Lung microvascular endothelial cell (primary cell): ENCODE measurements around the gene MBD6. TPM values are rescaled to one million over a fixed set of nuclear protein-coding genes. Genes with fewer than 3 reads are reported as not detected.
"Not testable (repeated sequence)": the region's sequence is repeated elsewhere in the genome, so short reads cannot be mapped to it uniquely, and the experiment has no call there.

Experiments
- DNase-seq, 2 donors: peaks; one replicate each; pipeline versions ENCODE4 v3.0.0 to v3.0.0-alpha.2; 2010; ENCODE audit warnings: low read depth in 2 of 2
- total RNA-seq: library from RNA; depleted of rRNA; stranded (reverse); fragments of >200 nt; gene quantifications from 2 replicates; pipeline ENCODE4 v1.2.1, GENCODE V29; 2014

MBD6 gene
- total RNA-seq, 1 donor from 2014 or later = 6.9 TPM

- DNase-seq = no peak
Measured at GRCh38 chr12:57548488-57548887, 25.9 kb downstream of the MBD6 start.

- DNase-seq = no peak
Measured at GRCh38 chr12:57549203-57549908, 26.7 kb downstream of the MBD6 start.

GRCh38 chr12:57549909-57550640, 27.5 kb downstream of the MBD6 start, which contains the start of gene KIF5A:
Gene KIF5A, plus strand, starts transcription at chr12:57550044. Its CDS starts 228 bp downstream, at chr12:57550272.
- DNase-seq = no peak

- DNase-seq = no peak
Measured at GRCh38 chr12:57550641-57551549, 28.3 kb downstream of the MBD6 start.

DNA sequence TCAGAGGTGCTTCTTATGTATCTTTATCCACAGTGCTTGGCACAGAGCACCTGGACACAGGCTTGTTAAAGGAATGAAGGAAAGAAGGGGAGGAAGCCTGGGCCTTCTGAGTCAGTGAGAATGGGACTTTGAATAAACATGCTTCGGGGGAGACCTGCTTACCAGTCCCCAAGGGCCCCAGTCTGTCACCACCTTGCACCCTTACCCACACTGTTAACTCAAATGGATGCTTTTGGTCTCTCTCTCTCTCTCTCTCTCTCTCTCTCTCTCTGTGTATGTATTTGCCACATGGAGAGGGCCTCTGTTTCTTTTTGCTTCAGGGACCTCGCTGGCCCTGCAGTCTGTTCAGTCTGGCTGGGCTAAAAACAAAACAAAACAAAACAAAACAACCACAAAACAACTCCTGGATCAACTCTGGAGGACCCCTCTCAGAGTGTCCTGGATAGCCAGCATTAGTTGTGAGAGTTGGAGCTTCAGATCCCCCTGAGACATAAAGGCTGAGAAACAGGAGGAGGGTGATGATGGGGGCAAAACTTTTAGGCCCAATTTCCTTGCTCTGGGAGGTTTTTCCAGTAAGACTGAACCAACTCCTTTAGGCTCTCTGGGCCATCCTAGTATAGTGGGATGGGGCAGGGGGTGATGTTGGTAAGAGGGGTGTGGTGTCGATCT, 29.1 kb downstream of the MBD6 start:
- no peak for DNase-seq

GRCh38 chr12:57552306-57552651, 29.7 kb downstream of the MBD6 start:
- DNase-seq = no peak

DNA sequence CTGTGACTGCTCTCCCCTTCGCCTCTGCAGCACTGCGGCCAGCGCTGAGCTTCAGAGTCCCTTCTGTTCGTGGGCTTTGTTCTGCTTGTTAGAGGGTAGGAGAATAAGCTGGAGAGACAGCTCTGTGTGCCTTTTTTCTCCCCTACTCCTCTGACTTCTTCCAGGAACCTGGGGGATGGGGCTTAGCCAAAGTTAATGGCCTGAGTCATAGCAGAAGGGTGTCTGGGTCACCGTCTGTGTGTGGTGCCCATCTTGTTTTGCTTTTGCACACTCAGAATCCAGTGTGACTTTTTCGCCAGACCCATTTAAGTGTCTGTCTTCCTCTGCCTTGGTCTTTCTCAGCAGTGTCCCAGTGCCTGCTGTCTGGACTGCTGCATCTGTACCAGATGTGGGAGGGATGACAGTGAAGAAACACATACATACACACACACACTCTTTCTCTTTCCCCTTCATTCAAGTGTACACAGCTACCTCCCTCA, 30.2 kb downstream of the MBD6 start:
- DNase-seq = no peak

DNA sequence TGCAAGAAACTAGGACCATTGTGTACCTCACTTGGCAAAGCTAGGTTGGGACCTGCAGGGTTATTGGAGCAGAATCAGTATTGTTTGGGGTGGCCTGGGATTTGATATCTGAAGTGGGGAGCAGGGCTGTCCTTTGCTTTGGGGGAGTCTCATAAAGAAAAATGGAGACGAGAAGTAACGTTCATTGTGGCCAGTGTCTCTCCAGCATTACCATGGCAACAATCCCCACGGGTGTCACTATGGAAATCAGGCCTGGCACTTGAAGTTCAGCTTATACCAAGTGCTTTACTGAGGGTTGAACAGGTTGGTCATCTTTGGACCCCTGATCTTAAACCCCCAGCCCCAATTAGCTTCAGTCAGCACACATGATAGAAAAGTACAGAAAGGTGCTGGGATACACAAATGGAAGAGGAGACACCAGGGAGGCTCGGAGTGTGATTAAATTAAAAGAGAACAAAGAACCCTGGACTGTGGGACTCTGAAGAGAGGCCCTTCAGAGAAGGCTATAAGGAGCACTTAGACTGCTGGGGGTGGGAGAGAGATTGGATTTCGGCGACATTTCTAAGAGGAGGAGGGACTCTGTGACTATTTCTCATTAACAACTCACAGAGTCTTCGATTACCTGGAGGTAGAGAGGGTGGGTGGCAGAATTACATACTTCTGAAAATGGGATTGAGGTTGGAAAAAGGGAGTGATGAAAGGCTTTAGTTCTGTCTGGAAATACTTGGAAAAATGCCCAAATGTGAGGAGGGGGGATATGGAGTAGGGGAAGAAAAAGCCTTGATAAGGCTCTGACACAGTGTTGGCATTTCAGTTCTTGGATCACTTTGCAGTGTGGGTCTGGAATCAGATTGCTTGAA, 30.9 kb downstream of the MBD6 start:
- DNase-seq = no peak

DNA sequence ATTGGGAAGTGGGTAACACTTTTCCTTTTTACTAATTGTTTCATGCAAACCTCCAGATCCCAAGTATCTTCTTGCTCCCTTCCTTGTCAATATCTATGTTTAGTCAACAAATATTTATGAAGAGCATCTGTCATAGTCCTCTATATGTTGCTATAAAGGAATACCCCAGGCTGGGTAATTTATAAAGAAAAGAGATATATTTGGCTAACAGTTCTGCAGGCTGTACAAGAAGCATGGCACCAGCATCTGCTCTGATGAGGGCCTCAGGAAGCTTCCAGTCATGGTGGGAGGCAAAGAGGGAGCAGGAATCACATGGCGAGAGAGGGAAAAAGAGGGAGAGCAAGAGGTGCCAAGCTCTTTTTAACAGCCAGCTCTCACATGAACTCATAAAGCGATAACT, 31.8 kb downstream of the MBD6 start:
- no peak for DNase-seq

GRCh38 chr12:57554897-57555296, 32.3 kb downstream of the MBD6 start:
- DNase-seq = no peak

DNA sequence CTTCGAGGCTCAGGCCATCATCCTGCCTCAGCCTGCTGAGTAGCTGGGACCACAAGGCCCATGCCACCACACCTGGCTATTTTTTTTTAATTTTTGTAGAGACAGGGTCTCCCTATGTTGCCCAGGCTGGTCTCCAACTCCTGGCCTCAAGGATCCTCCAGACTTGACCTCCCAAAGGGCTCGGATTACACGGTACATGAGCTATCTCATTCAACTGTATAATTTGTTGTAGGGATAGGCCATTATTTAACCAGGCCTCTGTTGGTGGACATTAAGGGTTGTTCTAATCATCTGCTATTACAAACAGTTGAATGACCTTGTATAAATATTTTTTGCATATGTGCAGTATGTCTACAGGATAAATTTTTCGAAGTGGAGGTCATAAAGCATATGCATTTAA, 36.2 kb downstream of the MBD6 start:
- no peak for DNase-seq

- DNase-seq = no peak
Measured at GRCh38 chr12:57560516-57560915, 37.9 kb downstream of the MBD6 start.

GRCh38 chr12:57561117-57561516, 38.5 kb downstream of the MBD6 start:
- not testable (repeated sequence) for DNase-seq

GRCh38 chr12:57563358-57563757, 40.7 kb downstream of the MBD6 start:
- DNase-seq = no peak

DNA sequence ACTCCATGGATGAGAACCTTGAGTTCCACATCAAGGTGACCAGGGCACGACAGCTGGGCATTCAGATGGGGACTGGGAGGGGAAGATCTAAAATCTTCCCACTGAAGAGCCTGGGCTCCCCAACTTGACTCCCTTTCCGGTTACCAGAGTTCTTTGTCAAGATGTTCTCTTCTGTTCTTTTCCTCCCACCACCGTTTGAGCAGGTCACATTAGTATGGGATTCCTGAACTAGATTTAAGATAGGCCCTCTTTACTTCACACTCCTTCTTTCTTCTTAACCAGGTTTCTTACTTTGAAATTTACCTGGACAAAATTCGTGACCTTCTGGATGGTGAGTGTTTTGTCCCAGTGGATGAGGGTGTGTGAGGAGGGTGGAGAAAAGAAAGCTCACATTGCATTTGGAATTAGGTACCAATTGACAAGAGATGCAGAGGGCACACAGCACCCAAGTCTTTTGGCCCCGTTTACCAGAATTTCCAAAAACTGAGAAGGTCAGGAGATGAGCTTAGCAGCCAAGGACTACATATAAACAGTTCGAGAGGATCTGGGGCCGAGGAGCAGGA, 41.6 kb downstream of the MBD6 start:
- DNase-seq = no peak

DNA sequence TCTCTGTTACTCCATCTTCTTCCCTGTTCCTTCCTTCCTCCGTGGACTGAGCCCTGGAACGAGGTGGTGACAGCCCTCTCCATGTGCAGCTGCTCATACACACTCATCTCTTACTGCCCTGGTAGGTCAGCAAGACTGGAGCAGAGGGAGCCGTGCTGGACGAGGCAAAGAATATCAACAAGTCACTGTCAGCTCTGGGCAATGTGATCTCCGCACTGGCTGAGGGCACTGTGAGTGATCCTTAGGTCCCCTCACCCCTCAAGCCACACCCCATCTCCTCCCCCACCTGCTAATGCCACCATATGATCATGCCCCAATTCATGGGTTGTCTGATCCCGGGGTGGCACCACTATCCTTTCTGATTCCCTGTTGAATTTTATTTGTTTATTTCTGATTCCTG, 46.2 kb downstream of the MBD6 start:
- no peak for DNase-seq

- DNase-seq = no peak
Measured at GRCh38 chr12:57569858-57570257, 47.2 kb downstream of the MBD6 start.

DNA sequence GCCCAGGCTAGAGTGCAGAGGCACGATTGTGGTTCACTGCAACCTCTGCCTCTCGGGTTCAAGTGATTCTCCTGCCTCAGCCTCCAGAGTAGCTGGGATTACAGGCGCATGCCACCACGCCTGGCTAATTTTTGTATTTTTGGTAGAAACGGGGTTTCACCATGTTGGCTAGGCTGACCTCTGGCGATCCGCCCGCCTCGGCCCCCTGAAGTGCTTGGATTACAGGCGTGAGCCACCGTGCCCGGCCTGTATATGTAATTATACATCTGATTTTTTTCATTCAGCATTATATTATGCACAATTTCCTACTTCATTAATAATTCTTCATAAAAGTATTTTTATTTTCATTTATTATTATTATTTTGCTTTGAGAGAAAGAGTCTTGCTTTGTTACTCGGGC, 47.8 kb downstream of the MBD6 start:
- not testable (repeated sequence) for DNase-seq

DNA sequence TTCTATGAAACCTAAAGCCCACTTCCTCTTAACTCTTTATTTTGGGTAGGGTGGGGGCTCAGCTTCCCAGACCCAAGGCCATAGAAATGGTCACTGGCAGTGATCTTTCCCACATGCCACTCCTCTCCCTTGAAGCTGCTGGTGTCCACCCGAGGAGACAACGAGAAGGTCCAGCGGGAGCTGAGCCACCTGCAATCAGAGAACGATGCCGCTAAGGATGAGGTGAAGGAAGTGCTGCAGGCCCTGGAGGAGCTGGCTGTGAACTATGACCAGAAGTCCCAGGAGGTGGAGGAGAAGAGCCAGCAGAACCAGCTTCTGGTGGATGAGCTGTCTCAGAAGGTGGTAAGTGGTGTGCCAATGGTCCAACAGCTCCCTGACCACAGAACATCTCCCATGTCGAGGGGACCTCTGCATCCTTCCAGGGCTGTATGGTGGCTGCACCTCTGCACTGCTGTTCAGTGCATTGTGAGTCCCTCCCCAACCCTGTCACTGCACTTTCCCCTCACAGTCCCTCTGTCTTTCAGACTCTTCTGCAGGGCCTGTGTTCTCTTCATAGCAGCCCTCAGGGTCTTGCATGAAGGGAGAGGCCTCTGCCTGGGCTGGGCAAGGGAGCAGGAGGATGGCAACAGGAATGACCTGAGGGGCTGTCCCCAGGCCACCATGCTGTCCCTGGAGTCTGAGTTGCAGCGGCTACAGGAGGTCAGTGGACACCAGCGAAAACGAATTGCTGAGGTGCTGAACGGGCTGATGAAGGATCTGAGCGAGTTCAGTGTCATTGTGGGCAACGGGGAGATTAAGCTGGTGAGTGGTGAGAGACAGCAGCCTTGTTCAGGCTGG, 49.5 kb downstream of the MBD6 start:
- no peak for DNase-seq
